A549 (cell line): Measurements from ENCODE around the gene PRLR. TPM values are rescaled to one million over a fixed set of nuclear protein-coding genes. Genes with fewer than 3 reads are reported as not detected.

Experiments
- ATAC-seq, 2 experiments: fragments of 200-7000 bp in 1 of 2; fragments of >200 bp in 1 of 2; cut with Nextera tagmentation in 1 of 2; cut with Tn5 transposase in 1 of 2; 3 replicates each; pipeline versions ENCODE4 v1.8.0 to v1.9.1; 2018 to 2020; ENCODE audit warnings: mild to moderate bottlenecking in 1 of 2, moderate library complexity in 1 of 2
- CTCF ChIA-PET: fragments of 300-600 bp; sonication (Branson Sonifier 250); formaldehyde crosslinking; extraction: SDS; loops from one replicate; lab custom pipeline; 2021; ENCODE audit warnings: antibody characterized with exemption, inconsistent platforms; lab: Yijun Ruan, JAX
- POLR2A ChIA-PET: fragments of 350-600 bp; formaldehyde crosslinking; extraction: SDS; loops from one replicate; lab custom pipeline; 2021; ENCODE audit warnings: antibody characterized with exemption, inconsistent platforms; lab: Yijun Ruan, JAX
- DNase-seq, 2 experiments: peaks; one replicate each; pipeline versions ENCODE4 v3.0.0 to v3.0.0-alpha.2; 2011 to 2016; ENCODE audit warnings: low read depth in 1 of 2, low spot score in 1 of 2
- FAIRE-seq: peaks from 2 replicates; lab custom pipeline; 2011; peaks lifted over from hg19 to GRCh38; lab: Jason Lieb, UNC
- H3K27ac ChIP-seq, 2 experiments: fragments of >200 bp; sonication (Bioruptor Twin); formaldehyde crosslinking; 3 replicates each; pipeline ENCODE4 v1.5.1; 2016 to 2017
- H3K4me1 ChIP-seq: fragments of >200 bp; sonication (Bioruptor Twin); formaldehyde crosslinking; 3 replicates; pipeline ENCODE4 v1.6.1; 2016
- H3K4me2 ChIP-seq: fragments of >200 bp; sonication (Bioruptor Twin); formaldehyde crosslinking; 3 replicates; pipeline ENCODE4 v1.6.1; 2016
- H3K4me3 ChIP-seq: fragments of >200 bp; sonication (Bioruptor Twin); formaldehyde crosslinking; 3 replicates; pipeline ENCODE4 v1.5.1; 2016
- H3K9me3 ChIP-seq: fragments of >200 bp; sonication (Bioruptor Twin); formaldehyde crosslinking; 3 replicates; pipeline ENCODE4 v1.6.1; 2016
- CBX2 ChIP-seq: fragments of 200-600 bp; sonication (generic); IDR thresholded peaks from 2 replicates; pipeline ENCODE4 v1.6.1; 2016; ENCODE audit warnings: low read depth, mild to moderate bottlenecking, borderline replicate concordance
- CBX8 ChIP-seq: fragments of 200-600 bp; sonication (generic); IDR thresholded peaks from 2 replicates; pipeline ENCODE4 v1.6.1; 2016
- CHD4 ChIP-seq: fragments of 200-600 bp; sonication (generic); IDR thresholded peaks from 2 replicates; pipeline ENCODE4 v1.6.1; 2016; ENCODE audit warnings: antibody characterized with exemption, mild to moderate bottlenecking, borderline replicate concordance
- EHMT2 ChIP-seq: fragments of 200-600 bp; sonication (generic); IDR thresholded peaks from 2 replicates; pipeline ENCODE4 v1.6.1; 2016; ENCODE audit warnings: antibody characterized with exemption, low read depth, mild to moderate bottlenecking, moderate library complexity
- FOSB ChIP-seq: fragments of 250-450 bp; sonication (Bioruptor Pico); IDR thresholded peaks from 2 replicates; pipeline ENCODE4 v1.5.0; 2020; ENCODE audit warnings: mild to moderate bottlenecking, moderate library complexity
- HOXB13 ChIP-seq: fragments of 250-450 bp; sonication (Bioruptor Pico); IDR thresholded peaks from 2 replicates; pipeline ENCODE4 v1.5.0; 2020; ENCODE audit warnings: low read depth, mild to moderate bottlenecking, moderate library complexity
- JUN ChIP-seq, 2 experiments: fragments of >200 bp; sonication (Bioruptor Twin); formaldehyde crosslinking; IDR thresholded peaks; 2 replicates in 1 of 2; 3 replicates in 1 of 2; pipeline ENCODE4 v1.6.1; 2016 to 2017
- MAZ ChIP-seq: fragments of 150-350 bp; IDR thresholded peaks from 2 replicates; pipeline ENCODE4 v1.6.1; 2014; ENCODE audit warnings: antibody characterized with exemption, low read depth, low read length, borderline replicate concordance
- NPAS2 ChIP-seq: fragments of 250-450 bp; sonication (Bioruptor Pico); IDR thresholded peaks from 2 replicates; pipeline ENCODE4 v1.8.0; 2022; ENCODE audit warnings: mild to moderate bottlenecking, moderate library complexity, borderline replicate concordance
- POLR2A ChIP-seq: IDR thresholded peaks from 2 replicates; pipeline ENCODE4 v1.6.1; 2012; ENCODE audit warnings: mild to moderate bottlenecking, low read length
- RAD21 ChIP-seq, 2 experiments: fragments of >200 bp in 1 of 2; sonication (Bioruptor Twin) in 1 of 2; formaldehyde crosslinking in 1 of 2; IDR thresholded peaks in 1 of 2; conservative IDR thresholded peaks in 1 of 2; 2 replicates in 1 of 2; 3 replicates in 1 of 2; pipeline ENCODE4 v1.6.1; 2012 to 2018; ENCODE audit warnings: inconsistent platforms in 1 of 2
- RARB ChIP-seq: fragments of 250-450 bp; sonication (Bioruptor Pico); IDR thresholded peaks from 2 replicates; pipeline ENCODE4 v1.8.0; 2021; ENCODE audit warnings: mild to moderate bottlenecking, moderate library complexity
- SMC3 ChIP-seq: fragments of >200 bp; sonication (Bioruptor Twin); formaldehyde crosslinking; IDR thresholded peaks from 3 replicates; pipeline ENCODE4 v1.6.1; 2018; ENCODE audit warnings: inconsistent platforms
- ZC3H11A ChIP-seq: fragments of 450-650 bp; IDR thresholded peaks from 2 replicates; pipeline ENCODE4 v1.6.1; 2014; ENCODE audit warnings: antibody characterized with exemption, mild to moderate bottlenecking
- ZFP36 ChIP-seq: fragments of 450-650 bp; IDR thresholded peaks from 2 replicates; pipeline ENCODE4 v1.6.1; 2014; ENCODE audit warnings: borderline replicate concordance; ENCODE audit not compliant: partially characterized antibody
- WGBS: methylation state at CpG from one replicate; pipeline ENCODE4 v1.1.6; 2017; ENCODE audit errors: missing lambda C conversion rate; 5-methylcytosine and 5-hydroxymethylcytosine counted together
- polyA plus RNA-seq, 4 experiments: library from polyadenylated mRNA; depleted of rRNA in 3 of 4; stranded (reverse); fragments of >200 nt; fragmentation: RNase III in 1 of 4; extraction: RNeasy Plus Mini Kit Qiagen cat#74134 plus additional on column Dnase treatment in 1 of 4; gene quantifications; 2 replicates in 3 of 4; 3 replicates in 1 of 4; pipeline ENCODE4 v1.2.3, GENCODE V29; 2011 to 2017
- TF ChIP-seq, protein P1 (sequence below): fragments of >200 bp; sonication (Bioruptor Twin); formaldehyde crosslinking; IDR thresholded peaks from 3 replicates; pipeline ENCODE4 v1.5.1; 2016
- TF ChIP-seq, protein P2 (sequence below): IDR thresholded peaks from 2 replicates; pipeline ENCODE4 v1.6.1; 2012
- TF ChIP-seq, protein P3 (sequence below): fragments of 450-650 bp; IDR thresholded peaks from 2 replicates; pipeline ENCODE4 v1.6.1; 2014; ENCODE audit warnings: antibody characterized with exemption
- TF ChIP-seq, protein P4 (sequence below): fragments of 250-450 bp; sonication (Bioruptor Pico); IDR thresholded peaks from 2 replicates; pipeline ENCODE4 v1.5.0; 2021; ENCODE audit warnings: mild to moderate bottlenecking, moderate library complexity, borderline replicate concordance
- TF ChIP-seq, protein P5 (sequence below): fragments of >200 bp; sonication (Bioruptor Twin); formaldehyde crosslinking; IDR thresholded peaks from 3 replicates; pipeline ENCODE4 v1.6.1; 2016
- TF ChIP-seq, protein P6 (sequence below): fragments of >200 bp; sonication (Bioruptor Twin); formaldehyde crosslinking; IDR thresholded peaks from 2 replicates; pipeline ENCODE4 v1.6.1; 2016

Gene PRLR
- polyA plus RNA-seq, 2 of the 4 experiments (the other 2 are of a cell fraction): 0.09 TPM; not detected in 1

DNA sequence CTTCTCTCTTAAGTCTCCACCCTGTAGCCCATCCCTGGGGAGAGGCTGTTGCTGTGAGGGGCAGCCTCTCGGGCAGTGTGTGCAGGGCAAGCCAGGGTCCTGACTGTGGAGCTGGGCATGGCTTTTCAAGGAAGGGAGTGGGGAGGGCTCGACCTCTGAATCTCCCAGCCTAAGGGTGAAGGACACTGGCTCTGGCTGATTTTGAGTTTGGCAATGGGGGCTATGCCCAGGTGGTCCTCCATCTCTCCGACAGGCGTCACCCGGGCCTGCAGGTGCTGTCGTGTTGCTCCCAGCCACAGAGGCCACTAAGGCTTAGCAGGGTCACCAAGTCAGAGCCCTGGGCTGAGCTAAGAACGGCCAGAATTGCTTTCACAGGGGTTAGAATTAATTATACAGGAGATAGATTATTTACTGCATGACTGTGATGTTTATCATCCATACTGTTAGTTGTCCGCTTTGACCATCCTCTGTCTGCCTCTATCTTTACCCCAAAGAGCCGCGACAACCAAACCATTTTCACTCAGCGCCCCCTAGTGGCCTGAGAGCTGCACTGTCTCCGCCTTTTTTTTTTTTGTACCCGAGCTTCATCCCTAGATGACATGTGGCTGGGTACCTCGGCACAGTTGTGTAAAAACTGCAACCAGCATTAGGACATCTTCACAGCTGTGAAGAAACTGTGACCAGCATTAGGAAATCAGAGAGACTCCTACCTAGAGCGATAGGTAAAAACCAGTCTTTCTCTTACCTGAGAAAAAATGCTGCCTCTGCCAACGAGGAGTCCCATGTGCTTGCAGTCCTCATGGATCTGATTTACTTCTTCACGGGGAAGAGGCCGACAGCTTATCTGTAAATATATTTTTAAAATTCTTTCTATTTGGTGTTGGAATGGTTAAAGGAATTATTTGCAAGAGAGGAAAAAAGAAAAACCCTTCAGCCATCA, 227.0 kb downstream of the PRLR start:
- FAIRE-seq (no peak), ATAC-seq (peak; percentile 84 to 93), DNase-seq (peak; percentile 54 to 66)
- Histone ChIP-seq H3K4me3 (no peak overlapping the region), H3K27ac (no peak overlapping the region), H3K4me2 (peak overlapping the region; percentile 67), H3K4me1 (no peaks in the 10 kb centered on the region; the same call in 2 of the 3 replicates), H3K9me3 (peaks cover 5% of the 10 kb centered on the region; the same call in 1 of the 3 replicates)
- TF ChIP-seq RAD21 (conservative IDR thresholded peaks at IDR 0.05 in 1 of 2, IDR thresholded peaks at IDR 0.05 in 1 of 2) (peak; percentile 77 to 84), SMC3 (peak; percentile 61), NPAS2 (no peak), EHMT2 (no peak), ZC3H11A (no peak)
- TF ChIP-seq, protein P1, sequence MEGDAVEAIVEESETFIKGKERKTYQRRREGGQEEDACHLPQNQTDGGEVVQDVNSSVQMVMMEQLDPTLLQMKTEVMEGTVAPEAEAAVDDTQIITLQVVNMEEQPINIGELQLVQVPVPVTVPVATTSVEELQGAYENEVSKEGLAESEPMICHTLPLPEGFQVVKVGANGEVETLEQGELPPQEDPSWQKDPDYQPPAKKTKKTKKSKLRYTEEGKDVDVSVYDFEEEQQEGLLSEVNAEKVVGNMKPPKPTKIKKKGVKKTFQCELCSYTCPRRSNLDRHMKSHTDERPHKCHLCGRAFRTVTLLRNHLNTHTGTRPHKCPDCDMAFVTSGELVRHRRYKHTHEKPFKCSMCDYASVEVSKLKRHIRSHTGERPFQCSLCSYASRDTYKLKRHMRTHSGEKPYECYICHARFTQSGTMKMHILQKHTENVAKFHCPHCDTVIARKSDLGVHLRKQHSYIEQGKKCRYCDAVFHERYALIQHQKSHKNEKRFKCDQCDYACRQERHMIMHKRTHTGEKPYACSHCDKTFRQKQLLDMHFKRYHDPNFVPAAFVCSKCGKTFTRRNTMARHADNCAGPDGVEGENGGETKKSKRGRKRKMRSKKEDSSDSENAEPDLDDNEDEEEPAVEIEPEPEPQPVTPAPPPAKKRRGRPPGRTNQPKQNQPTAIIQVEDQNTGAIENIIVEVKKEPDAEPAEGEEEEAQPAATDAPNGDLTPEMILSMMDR: peak; percentile 84
- TF ChIP-seq, protein P2, sequence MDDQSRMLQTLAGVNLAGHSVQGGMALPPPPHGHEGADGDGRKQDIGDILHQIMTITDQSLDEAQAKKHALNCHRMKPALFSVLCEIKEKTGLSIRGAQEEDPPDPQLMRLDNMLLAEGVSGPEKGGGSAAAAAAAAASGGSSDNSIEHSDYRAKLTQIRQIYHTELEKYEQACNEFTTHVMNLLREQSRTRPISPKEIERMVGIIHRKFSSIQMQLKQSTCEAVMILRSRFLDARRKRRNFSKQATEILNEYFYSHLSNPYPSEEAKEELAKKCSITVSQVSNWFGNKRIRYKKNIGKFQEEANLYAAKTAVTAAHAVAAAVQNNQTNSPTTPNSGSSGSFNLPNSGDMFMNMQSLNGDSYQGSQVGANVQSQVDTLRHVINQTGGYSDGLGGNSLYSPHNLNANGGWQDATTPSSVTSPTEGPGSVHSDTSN: no peak
- ChIA-PET CTCF (interaction anchor here (0.6 to 7.6 kb wide), 41 partner anchors 9 to 1004 kb away, joined by 3 to 54 read pairs (median 3); partner anchors contain the start of genes BRIX1, DNAJC21 and RAD1), POLR2A (interaction anchor here (0.6 to 1.4 kb wide), 2 partner anchors 73 to 88 kb away, joined by 4 to 7 read pairs; partner anchors contain the start of genes BRIX1 and RAD1)
- WGBS: 11% methylated on average over 18 of the region's 18 CpGs

DNA sequence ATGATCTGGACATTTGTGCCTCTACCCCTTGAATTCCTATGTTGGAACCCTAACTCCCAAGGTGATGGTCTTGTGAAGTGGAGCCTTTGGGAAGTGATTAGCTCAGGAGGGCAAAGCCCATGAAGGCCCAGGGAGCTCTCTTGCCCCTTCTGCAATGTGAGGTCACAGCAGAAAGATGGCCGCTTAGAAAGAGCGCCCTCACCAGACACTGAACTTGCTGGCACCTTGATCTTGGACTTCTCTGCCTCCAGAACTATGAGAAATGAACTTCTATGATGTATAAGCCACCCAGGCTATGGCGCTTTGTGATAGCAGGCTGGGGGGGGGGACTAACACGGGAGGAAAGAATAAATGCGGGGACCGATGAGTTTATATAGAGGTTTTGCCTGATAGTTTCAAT, 227.8 kb downstream of the PRLR start:
- TF ChIP-seq CHD4 (no peak), RAD21 (conservative IDR thresholded peaks at IDR 0.05 in 1 of 2, IDR thresholded peaks at IDR 0.05 in 1 of 2) (no peak), CBX8 (no peak), ZFP36 (no peak), JUN (IDR thresholded peaks at IDR 0.05) (no peak), RARB (no peak), CBX2 (no peak), POLR2A (no peak), MAZ (no peak), FOSB (CRISPR knock-in tag) (no peak), HOXB13 (no peak)
- TF ChIP-seq, protein P3, sequence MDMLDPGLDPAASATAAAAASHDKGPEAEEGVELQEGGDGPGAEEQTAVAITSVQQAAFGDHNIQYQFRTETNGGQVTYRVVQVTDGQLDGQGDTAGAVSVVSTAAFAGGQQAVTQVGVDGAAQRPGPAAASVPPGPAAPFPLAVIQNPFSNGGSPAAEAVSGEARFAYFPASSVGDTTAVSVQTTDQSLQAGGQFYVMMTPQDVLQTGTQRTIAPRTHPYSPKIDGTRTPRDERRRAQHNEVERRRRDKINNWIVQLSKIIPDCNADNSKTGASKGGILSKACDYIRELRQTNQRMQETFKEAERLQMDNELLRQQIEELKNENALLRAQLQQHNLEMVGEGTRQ: no peak
- TF ChIP-seq, protein P4, sequence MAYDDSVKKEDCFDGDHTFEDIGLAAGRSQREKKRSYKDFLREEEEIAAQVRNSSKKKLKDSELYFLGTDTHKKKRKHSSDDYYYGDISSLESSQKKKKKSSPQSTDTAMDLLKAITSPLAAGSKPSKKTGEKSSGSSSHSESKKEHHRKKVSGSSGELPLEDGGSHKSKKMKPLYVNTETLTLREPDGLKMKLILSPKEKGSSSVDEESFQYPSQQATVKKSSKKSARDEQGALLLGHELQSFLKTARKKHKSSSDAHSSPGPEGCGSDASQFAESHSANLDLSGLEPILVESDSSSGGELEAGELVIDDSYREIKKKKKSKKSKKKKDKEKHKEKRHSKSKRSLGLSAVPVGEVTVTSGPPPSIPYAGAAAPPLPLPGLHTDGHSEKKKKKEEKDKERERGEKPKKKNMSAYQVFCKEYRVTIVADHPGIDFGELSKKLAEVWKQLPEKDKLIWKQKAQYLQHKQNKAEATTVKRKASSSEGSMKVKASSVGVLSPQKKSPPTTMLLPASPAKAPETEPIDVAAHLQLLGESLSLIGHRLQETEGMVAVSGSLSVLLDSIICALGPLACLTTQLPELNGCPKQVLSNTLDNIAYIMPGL (CRISPR knock-in tag): no peak
- TF ChIP-seq, protein P5, sequence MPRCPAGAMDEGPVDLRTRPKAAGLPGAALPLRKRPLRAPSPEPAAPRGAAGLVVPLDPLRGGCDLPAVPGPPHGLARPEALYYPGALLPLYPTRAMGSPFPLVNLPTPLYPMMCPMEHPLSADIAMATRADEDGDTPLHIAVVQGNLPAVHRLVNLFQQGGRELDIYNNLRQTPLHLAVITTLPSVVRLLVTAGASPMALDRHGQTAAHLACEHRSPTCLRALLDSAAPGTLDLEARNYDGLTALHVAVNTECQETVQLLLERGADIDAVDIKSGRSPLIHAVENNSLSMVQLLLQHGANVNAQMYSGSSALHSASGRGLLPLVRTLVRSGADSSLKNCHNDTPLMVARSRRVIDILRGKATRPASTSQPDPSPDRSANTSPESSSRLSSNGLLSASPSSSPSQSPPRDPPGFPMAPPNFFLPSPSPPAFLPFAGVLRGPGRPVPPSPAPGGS: no peak
- TF ChIP-seq, protein P6, sequence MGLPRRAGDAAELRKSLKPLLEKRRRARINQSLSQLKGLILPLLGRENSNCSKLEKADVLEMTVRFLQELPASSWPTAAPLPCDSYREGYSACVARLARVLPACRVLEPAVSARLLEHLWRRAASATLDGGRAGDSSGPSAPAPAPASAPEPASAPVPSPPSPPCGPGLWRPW: no peak
- TF ChIP-seq, all 56 proteins: peak for 0
- Histone ChIP-seq H3K4me3 (no peak overlapping the region), H3K9me3 (0 out of 3 replicates have a peak, but pooled peaks cover under 1% of the 10 kb centered on the region), H3K27ac (no peak overlapping the region), H3K4me1 (no peaks in the 10 kb centered on the region; the same call in 2 of the 3 replicates), H3K4me2 (no peak overlapping the region)
- ATAC-seq (no peak), DNase-seq (no peak), FAIRE-seq (no peak)
- POLR2A ChIA-PET: no interaction called here
- CTCF ChIA-PET: interaction anchor here (0.8 to 7.6 kb wide), 13 partner anchors 10 to 538 kb away, joined by 3 to 54 read pairs (median 5); no protein-coding TSS in a partner anchor
- 74% methylated on average over 5 of the region's 6 CpGs for WGBS
